HepG2 (cell line): ENCODE data around the gene CEBPE. TPM values are rescaled to one million over a fixed set of nuclear protein-coding genes. Genes with fewer than 3 reads are reported as not detected.

Experiments
- BRF2 ChIP-seq: sonication (generic); formaldehyde crosslinking; IDR thresholded peaks from 2 replicates; pipeline ENCODE4 v1.8.1; 2022; ENCODE audit warnings: mild to moderate bottlenecking, missing genetic modification reagents
- CEBPZ ChIP-seq: IDR thresholded peaks from 2 replicates; pipeline ENCODE4 v1.6.1; 2012; ENCODE audit warnings: low read length, improper control_type of control experiment
- ETV6 ChIP-seq: sonication (generic); formaldehyde crosslinking; conservative IDR thresholded peaks from 2 replicates; pipeline ENCODE4 v1.4.0; 2020; ENCODE audit warnings: missing genetic modification reagents
- ZEB1 ChIP-seq: IDR thresholded peaks from 2 replicates; pipeline ENCODE4 v1.6.1; 2012; ENCODE audit warnings: mild to moderate bottlenecking, low read depth, inconsistent platforms; ENCODE audit not compliant: insufficient replicate concordance
- ZHX1 ChIP-seq: sonication (generic); formaldehyde crosslinking; IDR thresholded peaks from 2 replicates; pipeline ENCODE4 v1.8.1; 2022; ENCODE audit warnings: low read depth, mild to moderate bottlenecking, missing genetic modification reagents
- ZNF274 ChIP-seq: sonication (generic); formaldehyde crosslinking; IDR thresholded peaks from 2 replicates; pipeline ENCODE4 v1.5.1; 2020; ENCODE audit warnings: mild to moderate bottlenecking, missing genetic modification reagents
- ZNF30 ChIP-seq: sonication (generic); formaldehyde crosslinking; IDR thresholded peaks from 2 replicates; pipeline ENCODE4 v1.5.0; 2020; ENCODE audit warnings: mild to moderate bottlenecking, missing genetic modification reagents
- ZNF484 ChIP-seq: sonication (generic); formaldehyde crosslinking; IDR thresholded peaks from 2 replicates; pipeline ENCODE4 v1.5.1; 2020; ENCODE audit warnings: mild to moderate bottlenecking, low read depth, missing genetic modification reagents, borderline replicate concordance
- ZNF646 ChIP-seq: sonication (generic); formaldehyde crosslinking; IDR thresholded peaks from 2 replicates; pipeline ENCODE4 v1.9.0; 2021; ENCODE audit warnings: mild to moderate bottlenecking, missing genetic modification reagents
- polyA plus RNA-seq, 8 experiments: library from polyadenylated mRNA; depleted of rRNA in 3 of 8; stranded (reverse) in 7 of 8; unstranded in 1 of 8; fragments of >200 nt; fragmentation: Illumina TruSeq in 4 of 8; extraction: Trizol in 4 of 8; gene quantifications; 2 replicates each; pipeline versions ENCODE4 v1.2.1 to v1.2.3, GENCODE V29; 2011 to 2016; ENCODE audit warnings: low read depth in 4 of 8, missing spikeins in 1 of 8, mixed read lengths in 1 of 8; ENCODE audit not compliant: insufficient read depth in 1 of 8
- total RNA-seq, 5 experiments: library from RNA; depleted of rRNA; stranded (reverse); fragments of >200 nt; fragmentation: Illumina TruSeq; extraction: Trizol; gene quantifications; 2 replicates each; pipeline ENCODE4 v1.2.3, GENCODE V29; 2016; ENCODE audit warnings: low read depth in 1 of 5
- TF ChIP-seq, protein P1 (sequence below): sonication (generic); formaldehyde crosslinking; IDR thresholded peaks from 2 replicates; pipeline ENCODE4 v1.4.0; 2020; ENCODE audit warnings: missing genetic modification reagents, mild to moderate bottlenecking, borderline replicate concordance

Gene CEBPE
- total and polyA plus RNA-seq, 2 of the 13 experiments (the other 11 are each of a cell fraction or from before 2014, with no cell fraction given) = 0.09 to 0.11 TPM

DNA sequence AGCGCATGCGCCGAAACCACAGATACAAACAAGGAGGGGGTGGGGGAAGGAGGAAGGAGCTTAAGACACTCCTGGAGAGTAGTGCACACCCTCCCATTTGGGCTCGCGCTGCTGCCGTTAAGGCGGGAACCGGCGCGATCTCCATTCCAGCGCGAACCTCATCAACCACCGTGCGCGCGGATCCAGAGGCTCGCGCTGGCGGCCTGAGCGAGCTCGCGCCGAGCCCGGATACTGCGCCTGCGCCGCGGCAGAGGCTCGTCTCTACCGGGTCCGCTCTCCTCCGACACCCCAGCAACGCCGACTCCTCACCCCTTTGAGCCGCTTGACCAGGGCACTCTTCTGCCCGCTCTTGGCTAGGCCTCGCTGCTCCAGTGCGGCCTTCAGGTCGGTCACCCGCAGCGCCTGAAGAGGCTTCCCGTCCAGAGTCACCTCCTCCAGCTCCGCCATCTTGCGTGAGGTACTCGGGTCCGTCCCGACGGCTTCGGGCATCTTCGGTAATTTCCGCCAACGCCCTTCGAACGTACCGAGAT lies 24.3 kb downstream of the CEBPE start, which contains the start of gene ACIN1 (continued):
- TF ChIP-seq ZNF484 (peak; percentile 93; the same call in 1 of the 2 replicates), ZHX1 (peak; percentile 99), ZNF30 (CRISPR knock-in tag) (peak; percentile 98), ZEB1 (no peak), CEBPZ (no peak), ZNF646 (CRISPR knock-in tag) (0 out of 2 replicates have a peak, but pooled peaks have one; percentile 43), BRF2 (CRISPR knock-in tag) (no peak), ZNF274 (CRISPR knock-in tag) (peak; percentile 99), ETV6 (peak; percentile 96)
- TF ChIP-seq, protein P1, sequence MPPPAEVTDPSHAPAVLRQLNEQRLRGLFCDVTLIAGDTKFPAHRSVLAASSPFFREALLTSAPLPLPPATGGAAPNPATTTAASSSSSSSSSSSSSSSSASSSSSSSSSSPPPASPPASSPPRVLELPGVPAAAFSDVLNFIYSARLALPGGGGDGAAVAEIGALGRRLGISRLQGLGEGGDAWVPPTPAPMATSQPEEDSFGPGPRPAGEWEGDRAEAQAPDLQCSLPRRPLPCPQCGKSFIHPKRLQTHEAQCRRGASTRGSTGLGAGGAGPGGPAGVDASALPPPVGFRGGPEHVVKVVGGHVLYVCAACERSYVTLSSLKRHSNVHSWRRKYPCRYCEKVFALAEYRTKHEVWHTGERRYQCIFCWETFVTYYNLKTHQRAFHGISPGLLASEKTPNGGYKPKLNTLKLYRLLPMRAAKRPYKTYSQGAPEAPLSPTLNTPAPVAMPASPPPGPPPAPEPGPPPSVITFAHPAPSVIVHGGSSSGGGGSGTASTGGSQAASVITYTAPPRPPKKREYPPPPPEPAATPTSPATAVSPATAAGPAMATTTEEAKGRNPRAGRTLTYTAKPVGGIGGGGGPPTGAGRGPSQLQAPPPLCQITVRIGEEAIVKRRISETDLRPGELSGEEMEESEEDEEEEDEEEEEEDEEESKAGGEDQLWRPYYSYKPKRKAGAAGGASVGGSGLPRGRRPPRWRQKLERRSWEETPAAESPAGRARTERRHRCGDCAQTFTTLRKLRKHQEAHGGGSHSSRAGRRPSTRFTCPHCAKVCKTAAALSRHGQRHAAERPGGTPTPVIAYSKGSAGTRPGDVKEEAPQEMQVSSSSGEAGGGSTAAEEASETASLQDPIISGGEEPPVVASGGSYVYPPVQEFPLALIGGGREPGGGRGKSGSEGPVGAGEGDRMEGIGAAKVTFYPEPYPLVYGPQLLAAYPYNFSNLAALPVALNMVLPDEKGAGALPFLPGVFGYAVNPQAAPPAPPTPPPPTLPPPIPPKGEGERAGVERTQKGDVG (CRISPR knock-in tag) = peak; percentile 95; the same call in 1 of the 2 replicates
